Anterior cingulate cortex (tissue), 58 donors: ENCODE results near the gene RAPGEF5.

ENCODE experiments used
- DNase-seq, 58 donors: peaks; one replicate each; lab custom pipeline; 2025; lab: John Stamatoyannopoulos, UW

Gene RAPGEF5

DNA sequence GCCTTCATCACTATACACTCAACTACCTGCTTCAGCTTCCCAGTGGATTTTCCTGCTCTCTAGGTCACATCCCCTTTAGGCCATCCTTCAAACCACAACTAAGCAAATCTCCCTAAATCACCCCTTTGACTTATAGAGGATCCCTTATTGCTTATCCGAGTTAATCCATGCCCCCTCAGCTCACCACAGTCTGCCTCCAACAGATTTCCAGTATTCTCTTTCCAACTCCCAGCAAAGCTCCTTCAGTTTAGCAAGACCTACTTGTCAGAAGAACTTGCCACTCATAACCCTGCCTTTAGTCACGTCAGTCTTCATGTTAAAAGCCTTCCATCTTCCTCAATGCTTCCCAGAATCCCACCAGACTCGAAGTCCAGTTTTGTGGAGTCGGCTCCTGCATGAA is 38.6 kb downstream of the RAPGEF5 start:
- no peak for DNase-seq

GRCh38 chr7:22317632-22318031 is 39.3 kb downstream of the RAPGEF5 start:
- no peak for DNase-seq

DNA sequence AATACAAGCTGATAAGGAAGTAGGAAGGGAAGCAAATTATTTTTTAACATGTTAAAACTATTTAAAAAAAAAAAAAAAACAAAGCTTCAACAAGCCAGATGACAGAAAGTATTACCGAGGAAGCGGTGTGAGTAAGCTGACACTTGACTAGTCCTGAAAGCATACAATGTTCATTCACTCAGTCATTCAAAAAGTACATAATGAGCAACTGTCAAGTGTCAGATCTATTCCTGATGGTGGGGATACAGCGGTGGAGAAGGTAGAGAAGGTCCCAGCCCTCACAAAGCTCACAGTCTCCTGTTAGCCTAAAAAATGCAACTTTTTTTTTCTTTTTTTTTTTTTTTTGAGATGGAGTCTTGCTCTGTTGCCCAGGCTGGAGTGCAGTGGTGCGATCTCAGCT is 40.0 kb downstream of the RAPGEF5 start:
- no peak for DNase-seq

GRCh38 chr7:22307816-22308215 is 49.1 kb downstream of the RAPGEF5 start:
- DNase-seq = no peak

DNA sequence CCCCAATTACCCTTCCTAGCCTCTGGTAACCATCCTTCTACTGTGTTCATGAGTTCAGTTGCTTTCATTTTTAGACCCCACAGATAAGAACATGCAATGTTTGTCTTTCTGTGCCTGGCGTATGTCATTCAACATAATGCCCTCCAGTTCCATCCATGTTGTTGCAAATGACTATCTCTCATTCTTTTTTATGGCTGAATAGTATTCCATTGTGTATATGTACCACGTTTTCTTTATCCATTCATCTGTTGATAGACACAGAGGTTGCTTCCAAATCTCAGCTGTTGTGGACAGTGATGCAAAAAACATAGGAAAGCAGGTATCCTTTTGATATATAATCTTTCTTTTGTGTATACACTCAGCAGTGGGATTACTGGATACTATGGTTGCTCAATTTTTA is 51.2 kb downstream of the RAPGEF5 start:
- DNase-seq = no peak

GRCh38 chr7:22302951-22303423 is 54.0 kb downstream of the RAPGEF5 start:
- peak in 15 of 58 donors; percentile 3 to 56 (median 18) for DNase-seq

DNA sequence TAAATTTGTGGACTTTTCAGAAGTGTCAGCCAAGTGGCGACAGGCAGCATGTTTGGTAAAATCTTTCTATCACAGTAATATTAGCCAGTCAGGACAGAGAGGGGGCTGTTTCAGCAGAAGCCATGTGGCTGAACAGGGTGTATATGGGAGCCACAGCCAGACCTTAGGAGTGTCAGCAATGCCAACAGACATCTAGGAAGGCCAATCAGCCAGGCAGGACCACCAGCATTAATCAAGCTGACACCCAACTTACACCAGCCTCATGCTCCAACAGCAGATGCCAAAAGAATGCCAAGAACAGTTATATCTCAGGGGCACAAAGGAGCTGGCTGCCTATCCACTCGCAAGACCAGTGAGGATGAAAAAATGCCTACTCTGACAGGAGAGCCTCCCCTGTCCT is 54.8 kb downstream of the RAPGEF5 start:
- no peak for DNase-seq

DNA sequence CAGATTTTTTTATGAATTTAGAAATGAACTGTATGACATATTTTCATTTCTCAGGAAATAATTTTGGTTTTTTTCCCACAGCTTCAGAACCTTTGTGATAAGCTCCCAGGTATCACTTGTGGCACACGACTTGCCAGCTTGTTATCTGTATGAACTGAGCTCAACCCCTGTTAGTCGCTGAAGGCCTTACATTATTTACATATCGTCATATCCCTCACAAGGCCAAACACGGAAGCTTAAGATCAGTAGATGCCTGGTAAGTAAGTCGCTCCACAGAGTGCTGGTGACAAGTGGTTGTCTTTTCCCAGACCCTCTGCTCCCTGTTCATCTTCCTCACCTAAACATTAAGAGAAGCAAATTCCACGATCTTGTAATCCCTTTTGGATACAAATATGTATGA is 55.2 kb downstream of the RAPGEF5 start:
- no peak for DNase-seq

- DNase-seq = no peak
These were observed 56.1 kb downstream of the RAPGEF5 start for GRCh38 chr7:22300839-22301238.

- DNase-seq = no peak
These were observed 60.0 kb downstream of the RAPGEF5 start for GRCh38 chr7:22296916-22297315.

DNA sequence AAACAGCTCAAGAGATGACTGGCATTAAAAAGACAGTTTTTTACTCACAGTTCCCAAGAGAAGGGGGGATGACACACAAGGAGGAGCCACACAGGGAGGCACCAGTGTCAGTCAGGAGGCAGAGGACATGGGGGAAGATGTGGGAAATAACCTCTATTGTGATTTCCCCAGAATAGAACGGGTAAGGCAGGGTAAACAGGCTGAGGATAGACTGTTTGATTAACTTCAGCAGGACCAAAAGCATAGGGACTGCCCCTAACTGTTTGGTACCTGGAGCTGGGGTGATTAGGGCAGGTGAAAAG is 60.7 kb downstream of the RAPGEF5 start:
- DNase-seq = no peak

- DNase-seq = peak in 3 of 58 donors; percentile 4 to 21 (median 17)
These were observed 61.3 kb downstream of the RAPGEF5 start for GRCh38 chr7:22295402-22296264.

- peak in 1 of 58 donors; percentile 26 for DNase-seq
These were observed 64.4 kb downstream of the RAPGEF5 start for GRCh38 chr7:22292531-22292930.

- peak in 1 of 58 donors; percentile 8 for DNase-seq
These were observed 65.0 kb downstream of the RAPGEF5 start for GRCh38 chr7:22291977-22292376.

GRCh38 chr7:22288202-22288601 is 68.8 kb downstream of the RAPGEF5 start:
- DNase-seq = no peak

DNA sequence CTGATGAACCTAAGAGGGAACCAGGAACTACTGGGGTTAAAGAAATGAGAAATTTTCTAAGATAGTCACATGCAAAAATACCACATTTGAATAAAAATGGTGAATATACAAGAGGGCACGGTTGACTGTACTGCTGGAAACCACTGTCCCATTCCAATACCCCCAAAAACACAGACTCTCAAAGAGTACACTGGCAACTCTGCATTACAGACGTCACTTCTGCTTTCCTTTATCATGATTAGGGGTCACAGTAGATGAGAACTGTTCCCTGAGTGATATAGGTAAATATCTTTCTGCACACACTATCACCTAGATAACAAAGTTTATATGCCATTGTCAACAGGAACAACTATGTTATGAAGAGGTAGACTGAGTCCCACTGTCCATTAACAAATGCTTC is 69.5 kb downstream of the RAPGEF5 start:
- DNase-seq = no peak

DNA sequence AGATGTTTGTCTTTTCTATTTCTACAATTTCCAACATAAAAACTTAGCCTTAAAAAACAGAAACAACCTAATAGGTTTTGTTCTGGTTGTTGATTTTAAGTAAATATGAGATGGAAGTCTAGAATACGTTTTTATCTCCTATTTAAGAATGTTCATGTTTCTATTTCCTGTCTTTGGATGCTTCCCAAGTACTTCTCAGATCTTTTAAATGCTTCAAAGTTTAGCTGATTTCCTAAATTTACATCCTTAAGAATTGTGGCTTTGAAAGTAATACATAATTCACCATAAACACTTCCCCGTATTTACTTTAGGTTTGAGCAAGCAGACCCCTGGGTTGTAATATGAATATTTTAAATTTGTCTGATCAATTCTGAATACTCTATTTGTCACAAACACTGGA is 70.5 kb downstream of the RAPGEF5 start:
- DNase-seq = no peak

DNA sequence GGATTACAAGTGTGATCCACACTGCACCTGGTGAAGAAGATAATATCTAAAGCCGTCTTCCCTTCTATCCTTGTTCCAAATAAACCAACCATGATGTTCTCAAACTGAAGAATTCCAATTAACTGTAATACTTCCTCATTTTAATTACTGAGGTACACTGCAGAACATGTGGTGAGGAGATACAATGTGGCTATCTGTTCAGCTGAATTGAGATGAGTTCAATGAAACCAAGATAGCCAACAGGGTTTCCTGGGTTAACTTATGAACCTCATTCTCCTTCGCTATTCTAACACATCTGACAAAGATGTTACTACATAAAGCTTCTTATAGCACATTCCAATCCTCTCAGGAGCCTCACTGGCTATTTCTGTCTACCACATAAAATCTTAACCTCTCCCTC is 75.5 kb downstream of the RAPGEF5 start:
- no peak for DNase-seq

DNA sequence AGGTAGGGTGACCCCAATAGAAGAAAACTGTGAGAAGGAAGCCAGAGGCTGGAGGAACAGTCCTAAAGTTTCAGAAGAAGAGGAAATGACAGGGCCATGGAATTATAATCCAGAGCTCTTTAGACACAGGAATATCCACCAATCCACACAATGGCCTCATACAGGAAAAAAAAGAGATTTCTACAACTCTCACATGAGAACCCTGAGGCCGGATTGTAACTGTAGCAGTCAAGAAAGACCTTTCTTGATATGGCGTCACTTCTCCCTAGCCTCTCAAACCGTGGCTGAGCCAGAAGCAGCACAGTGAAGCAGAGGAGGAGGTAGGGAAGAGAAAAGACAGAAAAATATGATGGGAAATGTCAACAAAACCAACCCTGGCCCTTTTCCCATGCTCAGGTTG is 76.9 kb downstream of the RAPGEF5 start:
- DNase-seq = no peak

DNA sequence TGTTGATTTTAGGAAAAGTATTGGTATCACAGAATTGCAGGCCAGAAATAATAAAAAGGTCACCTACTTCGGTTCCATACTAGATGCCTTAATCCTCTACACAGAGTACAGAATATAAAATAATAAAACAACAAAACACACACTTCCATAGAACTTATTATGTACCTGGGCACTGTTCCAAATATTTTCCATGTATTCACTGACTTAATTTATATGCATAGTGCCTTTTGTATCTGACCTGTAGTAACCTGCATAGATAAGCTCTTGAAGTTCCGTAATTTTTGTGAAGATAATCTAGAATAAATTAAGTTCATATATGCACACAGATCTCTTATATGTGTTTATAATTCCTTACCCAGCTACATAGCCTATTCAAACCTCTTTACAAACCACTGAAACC is 78.3 kb downstream of the RAPGEF5 start:
- no peak for DNase-seq

DNA sequence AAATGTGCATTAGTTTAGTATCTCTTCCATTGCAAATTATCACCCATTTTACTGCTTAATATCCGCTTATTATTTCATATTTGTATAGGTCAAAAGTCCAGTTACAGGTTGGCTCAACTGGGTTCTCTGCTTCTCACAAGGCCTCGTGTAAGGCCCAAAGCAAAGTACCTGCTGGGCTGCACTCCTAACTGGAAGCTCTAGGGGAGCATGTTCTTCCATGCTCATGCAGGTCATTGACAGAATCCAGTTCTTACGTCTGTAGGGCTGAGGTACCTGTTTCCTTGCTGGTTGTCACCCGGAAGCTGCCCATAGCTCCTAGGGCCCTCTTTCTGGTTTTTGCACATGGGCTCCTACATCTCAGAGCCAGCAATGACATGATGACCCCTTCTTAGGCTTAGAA is 79.6 kb downstream of the RAPGEF5 start:
- no peak for DNase-seq

DNA sequence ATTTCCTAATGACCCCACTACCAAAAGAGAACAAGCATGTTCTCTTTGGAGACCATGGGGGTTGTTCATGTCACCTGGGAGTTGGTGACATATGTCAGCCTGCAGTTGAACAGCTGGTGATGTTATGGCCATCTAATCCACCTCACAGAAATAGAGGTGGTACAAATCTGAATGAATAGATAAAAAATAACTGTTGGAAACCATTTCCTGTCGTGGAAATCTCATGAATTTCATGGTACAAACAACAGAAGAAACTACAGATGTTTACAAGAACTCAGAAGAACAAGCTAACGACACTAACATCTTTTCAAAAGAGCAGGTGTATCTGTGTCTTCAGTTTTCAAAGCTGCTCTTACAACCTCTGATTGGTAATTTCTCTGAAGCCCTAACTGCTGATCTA is 81.3 kb downstream of the RAPGEF5 start:
- no peak for DNase-seq

DNA sequence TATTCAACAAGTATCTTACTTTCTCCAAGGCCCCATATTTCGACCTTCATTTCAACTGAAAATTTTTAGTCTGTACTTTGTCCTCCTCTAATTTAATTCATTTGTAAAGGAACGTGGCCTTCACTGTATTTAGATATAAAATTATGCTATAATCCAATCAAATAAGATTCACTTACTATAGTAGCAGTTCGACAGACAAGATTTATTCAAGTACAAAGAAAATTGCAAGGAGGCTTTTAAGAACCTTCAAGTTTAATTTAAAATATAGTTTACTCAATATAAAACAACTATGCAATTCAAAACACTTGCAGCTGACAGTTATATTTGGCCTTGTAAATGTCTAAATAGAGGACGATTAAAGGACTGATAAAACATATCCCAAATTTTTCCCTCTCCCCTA is 85.6 kb downstream of the RAPGEF5 start:
- no peak for DNase-seq
